ENCODE results near the gene RTTN. TPM values are rescaled to one million over a fixed set of nuclear protein-coding genes. Genes with fewer than 3 reads are reported as not detected.

RTTN gene
- total RNA-seq, 1 experiment from 2014 or later: 21.5 TPM

DNA sequence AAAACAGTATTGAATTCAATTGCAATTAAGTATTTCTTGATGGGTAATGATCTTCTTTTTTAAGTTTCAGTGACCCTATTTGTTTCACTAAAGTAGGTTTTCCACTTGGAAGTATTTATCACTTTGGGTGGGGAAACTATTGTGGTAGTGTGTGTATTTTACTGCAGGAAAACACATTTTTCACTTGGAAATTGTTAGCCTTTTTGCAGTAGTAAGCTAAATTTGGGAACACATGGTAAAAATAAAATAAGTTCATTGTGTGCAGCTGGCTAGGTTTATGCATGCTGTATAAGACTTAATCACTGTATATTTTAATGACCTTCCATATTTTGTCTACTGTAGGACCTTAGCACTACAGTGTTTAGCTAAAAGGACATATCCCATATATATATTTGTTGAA, 28.5 kb upstream of the RTTN start (continued):
- no peak for TF ChIP-seq EMX1 (CRISPR knock-in tag; IDR thresholded peaks at IDR 0.05)
- no peak for TF ChIP-seq ZNF416 (CRISPR knock-in tag; IDR thresholded peaks at IDR 0.05)
- no peak for TF ChIP-seq NR3C1 (CRISPR knock-in tag; conservative IDR thresholded peaks at IDR 0.05; ENCODE audit: low read depth)
- no peak for TF ChIP-seq TP53 (CRISPR knock-in tag; IDR thresholded peaks at IDR 0.05)
- TF ChIP-seq NR1H2 (CRISPR knock-in tag; IDR thresholded peaks at IDR 0.05): no peak

DNA sequence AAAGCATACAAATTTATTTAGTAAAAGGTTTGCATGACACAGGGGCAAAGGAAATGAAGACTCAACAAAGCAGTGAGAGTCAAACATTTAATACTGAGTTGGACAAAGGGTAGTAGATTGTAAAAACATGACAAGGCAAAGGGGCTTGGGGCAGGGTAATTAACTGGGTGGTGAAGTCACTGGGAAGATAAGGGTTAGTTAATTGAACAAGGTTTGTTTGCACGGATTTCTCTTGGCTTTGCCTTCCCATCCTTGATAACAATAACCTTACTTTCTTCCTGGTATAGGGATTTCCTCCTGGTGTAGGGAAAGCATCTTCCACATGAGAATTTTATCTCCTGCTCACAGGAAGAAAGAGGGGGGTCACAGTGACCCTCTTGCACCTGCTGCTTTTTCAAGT, 26.8 kb upstream of the RTTN start:
- no peak for ATAC-seq
- H3K27me3 Mint-ChIP-seq (ENCODE audit: low read depth): no peaks in the 10 kb centered on the region; the same call in 1 of the 2 replicates
- peaks cover 12% of the 10 kb centered on the region for H3K36me3 Mint-ChIP-seq
- ChIA-PET CTCF (no interaction called here), POLR2A (no interaction called here)
- peaks cover 19% of the 10 kb centered on the region for H3K9me3 Mint-ChIP-seq
- TF ChIP-seq RELA (CRISPR knock-in tag; IDR thresholded peaks at IDR 0.05; ENCODE audit: borderline replicate concordance) (no peak), SMAD4 (CRISPR knock-in tag; IDR thresholded peaks at IDR 0.05) (no peak), TEAD1 (CRISPR knock-in tag; IDR thresholded peaks at IDR 0.05) (no peak), IRF2 (CRISPR knock-in tag; IDR thresholded peaks at IDR 0.05; ENCODE audit: borderline replicate concordance, low read depth) (no peak), NFYB (CRISPR knock-in tag; conservative IDR thresholded peaks at IDR 0.05; ENCODE audit: low read depth) (no peak), OVOL2 (CRISPR knock-in tag; IDR thresholded peaks at IDR 0.05; ENCODE audit: borderline replicate concordance) (no peak), ZNF121 (CRISPR knock-in tag; IDR thresholded peaks at IDR 0.05) (no peak), GTF2I (CRISPR knock-in tag; conservative IDR thresholded peaks at IDR 0.05) (no peak), ESRRA (CRISPR knock-in tag; IDR thresholded peaks at IDR 0.05; ENCODE audit: borderline replicate concordance) (no peak), KAT7 (CRISPR knock-in tag; IDR thresholded peaks at IDR 0.05; ENCODE audit: borderline replicate concordance) (no peak), FOXP1 (CRISPR knock-in tag; IDR thresholded peaks at IDR 0.05; ENCODE audit: borderline replicate concordance) (no peak), NR2C2 (CRISPR knock-in tag; IDR thresholded peaks at IDR 0.05) (no peak), ZNF317 (CRISPR knock-in tag; IDR thresholded peaks at IDR 0.05; ENCODE audit: borderline replicate concordance, low read depth) (no peak)
- TF ChIP-seq, protein P1, sequence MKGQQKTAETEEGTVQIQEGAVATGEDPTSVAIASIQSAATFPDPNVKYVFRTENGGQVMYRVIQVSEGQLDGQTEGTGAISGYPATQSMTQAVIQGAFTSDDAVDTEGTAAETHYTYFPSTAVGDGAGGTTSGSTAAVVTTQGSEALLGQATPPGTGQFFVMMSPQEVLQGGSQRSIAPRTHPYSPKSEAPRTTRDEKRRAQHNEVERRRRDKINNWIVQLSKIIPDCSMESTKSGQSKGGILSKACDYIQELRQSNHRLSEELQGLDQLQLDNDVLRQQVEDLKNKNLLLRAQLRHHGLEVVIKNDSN (CRISPR knock-in tag; IDR thresholded peaks at IDR 0.05): no peak
- TF ChIP-seq, protein P2, sequence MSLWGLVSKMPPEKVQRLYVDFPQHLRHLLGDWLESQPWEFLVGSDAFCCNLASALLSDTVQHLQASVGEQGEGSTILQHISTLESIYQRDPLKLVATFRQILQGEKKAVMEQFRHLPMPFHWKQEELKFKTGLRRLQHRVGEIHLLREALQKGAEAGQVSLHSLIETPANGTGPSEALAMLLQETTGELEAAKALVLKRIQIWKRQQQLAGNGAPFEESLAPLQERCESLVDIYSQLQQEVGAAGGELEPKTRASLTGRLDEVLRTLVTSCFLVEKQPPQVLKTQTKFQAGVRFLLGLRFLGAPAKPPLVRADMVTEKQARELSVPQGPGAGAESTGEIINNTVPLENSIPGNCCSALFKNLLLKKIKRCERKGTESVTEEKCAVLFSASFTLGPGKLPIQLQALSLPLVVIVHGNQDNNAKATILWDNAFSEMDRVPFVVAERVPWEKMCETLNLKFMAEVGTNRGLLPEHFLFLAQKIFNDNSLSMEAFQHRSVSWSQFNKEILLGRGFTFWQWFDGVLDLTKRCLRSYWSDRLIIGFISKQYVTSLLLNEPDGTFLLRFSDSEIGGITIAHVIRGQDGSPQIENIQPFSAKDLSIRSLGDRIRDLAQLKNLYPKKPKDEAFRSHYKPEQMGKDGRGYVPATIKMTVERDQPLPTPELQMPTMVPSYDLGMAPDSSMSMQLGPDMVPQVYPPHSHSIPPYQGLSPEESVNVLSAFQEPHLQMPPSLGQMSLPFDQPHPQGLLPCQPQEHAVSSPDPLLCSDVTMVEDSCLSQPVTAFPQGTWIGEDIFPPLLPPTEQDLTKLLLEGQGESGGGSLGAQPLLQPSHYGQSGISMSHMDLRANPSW (CRISPR knock-in tag; conservative IDR thresholded peaks at IDR 0.05; ENCODE audit: low read depth): no peak
- TF ChIP-seq, protein P3, sequence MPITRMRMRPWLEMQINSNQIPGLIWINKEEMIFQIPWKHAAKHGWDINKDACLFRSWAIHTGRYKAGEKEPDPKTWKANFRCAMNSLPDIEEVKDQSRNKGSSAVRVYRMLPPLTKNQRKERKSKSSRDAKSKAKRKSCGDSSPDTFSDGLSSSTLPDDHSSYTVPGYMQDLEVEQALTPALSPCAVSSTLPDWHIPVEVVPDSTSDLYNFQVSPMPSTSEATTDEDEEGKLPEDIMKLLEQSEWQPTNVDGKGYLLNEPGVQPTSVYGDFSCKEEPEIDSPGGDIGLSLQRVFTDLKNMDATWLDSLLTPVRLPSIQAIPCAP (CRISPR knock-in tag; IDR thresholded peaks at IDR 0.05): no peak
- TF ChIP-seq, protein P4, sequence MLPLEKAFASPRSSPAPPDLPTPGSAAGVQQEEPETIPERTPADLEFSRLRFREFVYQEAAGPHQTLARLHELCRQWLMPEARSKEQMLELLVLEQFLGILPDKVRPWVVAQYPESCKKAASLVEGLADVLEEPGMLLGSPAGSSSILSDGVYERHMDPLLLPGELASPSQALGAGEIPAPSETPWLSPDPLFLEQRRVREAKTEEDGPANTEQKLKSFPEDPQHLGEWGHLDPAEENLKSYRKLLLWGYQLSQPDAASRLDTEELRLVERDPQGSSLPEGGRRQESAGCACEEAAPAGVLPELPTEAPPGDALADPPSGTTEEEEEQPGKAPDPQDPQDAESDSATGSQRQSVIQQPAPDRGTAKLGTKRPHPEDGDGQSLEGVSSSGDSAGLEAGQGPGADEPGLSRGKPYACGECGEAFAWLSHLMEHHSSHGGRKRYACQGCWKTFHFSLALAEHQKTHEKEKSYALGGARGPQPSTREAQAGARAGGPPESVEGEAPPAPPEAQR (CRISPR knock-in tag; IDR thresholded peaks at IDR 0.05): no peak
- TF ChIP-seq, protein P5, sequence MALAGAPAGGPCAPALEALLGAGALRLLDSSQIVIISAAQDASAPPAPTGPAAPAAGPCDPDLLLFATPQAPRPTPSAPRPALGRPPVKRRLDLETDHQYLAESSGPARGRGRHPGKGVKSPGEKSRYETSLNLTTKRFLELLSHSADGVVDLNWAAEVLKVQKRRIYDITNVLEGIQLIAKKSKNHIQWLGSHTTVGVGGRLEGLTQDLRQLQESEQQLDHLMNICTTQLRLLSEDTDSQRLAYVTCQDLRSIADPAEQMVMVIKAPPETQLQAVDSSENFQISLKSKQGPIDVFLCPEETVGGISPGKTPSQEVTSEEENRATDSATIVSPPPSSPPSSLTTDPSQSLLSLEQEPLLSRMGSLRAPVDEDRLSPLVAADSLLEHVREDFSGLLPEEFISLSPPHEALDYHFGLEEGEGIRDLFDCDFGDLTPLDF (CRISPR knock-in tag; IDR thresholded peaks at IDR 0.05): no peak
- TF ChIP-seq, protein P6, sequence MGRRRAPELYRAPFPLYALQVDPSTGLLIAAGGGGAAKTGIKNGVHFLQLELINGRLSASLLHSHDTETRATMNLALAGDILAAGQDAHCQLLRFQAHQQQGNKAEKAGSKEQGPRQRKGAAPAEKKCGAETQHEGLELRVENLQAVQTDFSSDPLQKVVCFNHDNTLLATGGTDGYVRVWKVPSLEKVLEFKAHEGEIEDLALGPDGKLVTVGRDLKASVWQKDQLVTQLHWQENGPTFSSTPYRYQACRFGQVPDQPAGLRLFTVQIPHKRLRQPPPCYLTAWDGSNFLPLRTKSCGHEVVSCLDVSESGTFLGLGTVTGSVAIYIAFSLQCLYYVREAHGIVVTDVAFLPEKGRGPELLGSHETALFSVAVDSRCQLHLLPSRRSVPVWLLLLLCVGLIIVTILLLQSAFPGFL (CRISPR knock-in tag; IDR thresholded peaks at IDR 0.05; ENCODE audit: borderline replicate concordance): no peak
- H3K4me1 Mint-ChIP-seq: peaks cover 10% of the 10 kb centered on the region
- no peak for DNase-seq (ENCODE audit: low spot score)
- H3K4me3 Mint-ChIP-seq: no peak overlapping the region
- H3K27ac Mint-ChIP-seq: no peak overlapping the region
